Ramos (cell line): ENCODE measurements around the gene POU4F3.

Experiments
- in situ Hi-C: fragments of 300-500 bp; cut with MboI; formaldehyde crosslinking; loops from one replicate; pipeline ENCODE4 v1.14.3; 2022; ENCODE audit warnings: low sequenced_read_pairs; ENCODE audit not compliant: unreplicated experiment

POU4F3 gene

GRCh38 chr5:146339715-146340259, 1.1 kb downstream of the POU4F3 start:
- in situ Hi-C loops: no loop called here

DNA sequence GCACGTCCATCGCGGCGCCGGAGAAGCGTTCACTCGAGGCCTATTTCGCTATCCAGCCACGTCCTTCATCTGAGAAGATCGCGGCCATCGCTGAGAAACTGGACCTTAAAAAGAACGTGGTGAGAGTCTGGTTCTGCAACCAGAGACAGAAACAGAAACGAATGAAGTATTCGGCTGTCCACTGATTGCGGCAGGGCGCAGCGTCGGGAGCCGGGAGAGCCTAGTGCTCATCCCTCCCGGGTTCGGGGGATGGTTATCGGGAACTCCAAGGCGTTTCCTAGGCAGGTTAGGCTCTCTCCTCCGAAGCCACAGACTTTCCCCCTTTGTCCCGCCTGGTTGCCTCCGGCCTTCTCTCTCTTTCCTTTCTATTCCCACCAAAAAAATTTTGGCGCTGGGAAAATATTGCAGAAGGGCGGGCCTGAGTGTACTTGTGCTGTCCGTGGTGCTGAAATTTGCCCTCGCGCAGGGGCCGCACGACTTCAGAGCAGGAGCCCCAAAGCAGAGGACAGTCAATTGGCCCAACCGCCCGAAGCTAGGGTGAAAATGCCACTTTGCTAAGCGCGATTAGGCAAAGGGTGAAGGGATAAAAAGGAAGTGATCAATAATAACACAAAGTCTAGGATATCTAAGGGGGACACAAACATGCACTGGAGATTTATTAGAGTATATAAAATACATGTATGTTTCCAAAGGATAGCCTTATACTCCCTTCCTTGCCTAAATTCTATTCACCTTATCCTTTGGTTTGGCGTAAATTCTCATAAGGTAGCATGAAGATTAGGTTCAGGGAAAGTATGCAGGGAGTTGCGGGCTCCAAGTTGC, 1.8 kb downstream of the POU4F3 start:
- in situ Hi-C loops: no loop called here

GRCh38 chr5:146341854-146342253, 3.2 kb downstream of the POU4F3 start:
- in situ Hi-C loops: no loop called here

DNA sequence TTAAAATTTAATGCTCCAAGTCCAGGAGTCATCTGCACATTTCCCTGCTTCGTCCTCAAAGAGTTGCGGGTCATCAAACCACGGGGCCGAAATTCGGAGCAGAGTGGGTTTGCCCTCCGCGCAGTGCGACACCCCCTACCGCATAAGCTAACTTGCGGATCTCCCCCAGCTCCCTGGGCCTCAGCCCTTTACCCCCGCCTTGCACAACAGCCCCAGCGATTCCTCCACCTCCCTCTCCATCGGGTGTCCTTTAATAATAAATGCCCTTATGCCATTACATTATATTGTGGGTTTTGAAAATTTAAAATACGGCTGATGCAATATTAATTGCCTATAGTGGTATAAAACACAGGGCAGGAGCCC, 3.9 kb downstream of the POU4F3 start:
- in situ Hi-C loops: no loop called here

DNA sequence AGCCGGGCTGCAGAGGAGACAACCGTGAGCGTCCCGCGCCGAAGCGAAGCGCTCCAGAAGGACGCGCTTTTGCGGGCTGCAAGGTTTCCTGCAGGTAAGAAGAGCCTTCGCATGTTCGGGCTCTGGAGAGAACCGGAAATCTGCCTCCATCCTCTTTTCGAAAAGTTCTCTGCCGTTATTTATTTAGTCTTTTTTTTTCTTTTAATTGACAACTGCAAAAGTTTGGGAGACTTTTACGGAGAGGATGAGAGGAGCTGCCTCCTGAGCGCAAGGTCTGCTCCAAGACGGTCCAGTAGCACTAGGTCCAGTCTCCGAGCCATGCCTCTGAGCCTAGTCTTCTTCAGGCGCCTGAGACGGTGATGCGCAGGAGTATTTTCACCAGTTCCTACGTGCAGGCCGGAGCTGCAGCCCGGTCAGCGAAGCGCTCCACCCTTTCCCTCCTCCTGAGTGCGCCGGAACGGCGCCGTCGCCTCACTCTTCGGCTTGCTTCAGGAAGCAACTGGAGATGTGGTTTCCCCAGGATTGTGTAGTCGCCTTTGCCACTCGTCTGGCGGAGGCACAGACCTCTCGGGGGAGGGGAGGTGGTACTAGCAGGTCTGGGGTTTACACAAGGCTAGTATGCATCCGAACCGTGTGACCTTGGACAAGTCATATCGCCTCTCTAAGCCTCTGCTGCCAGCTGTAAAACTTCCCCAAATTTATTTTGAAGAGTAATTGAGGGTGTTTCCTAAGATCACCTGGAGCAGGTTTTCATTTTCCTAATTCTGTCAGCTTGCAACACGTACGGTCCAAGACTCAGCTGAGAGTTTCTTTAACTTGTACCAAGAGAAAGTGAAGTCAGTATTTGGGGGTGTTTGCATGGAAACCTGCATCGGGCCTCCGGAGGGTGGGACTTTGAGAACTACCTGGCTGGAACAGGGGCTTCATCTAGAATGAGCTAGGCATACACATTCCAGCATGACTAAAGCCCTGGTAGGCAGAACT, 4.5 kb downstream of the POU4F3 start:
- in situ Hi-C loops: no loop called here

GRCh38 chr5:146344155-146345118, 5.8 kb downstream of the POU4F3 start:
- in situ Hi-C loops: no loop called here

DNA sequence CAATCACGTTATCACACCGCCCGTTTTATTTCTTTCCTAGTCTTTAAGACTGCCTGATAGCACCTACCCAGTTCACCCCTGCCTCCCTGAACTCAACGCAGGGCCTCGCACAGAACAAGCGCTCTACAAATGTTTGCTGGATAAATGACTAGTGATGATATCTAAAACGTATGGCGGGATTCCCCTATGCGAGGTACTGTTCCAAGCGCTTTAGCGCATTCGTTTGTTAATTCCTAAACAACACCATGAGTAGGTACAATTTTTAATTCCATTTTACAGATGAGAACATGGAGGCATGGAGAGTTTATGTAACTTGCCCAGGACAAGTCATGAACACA, 6.6 kb downstream of the POU4F3 start:
- in situ Hi-C loops: no loop called here

DNA sequence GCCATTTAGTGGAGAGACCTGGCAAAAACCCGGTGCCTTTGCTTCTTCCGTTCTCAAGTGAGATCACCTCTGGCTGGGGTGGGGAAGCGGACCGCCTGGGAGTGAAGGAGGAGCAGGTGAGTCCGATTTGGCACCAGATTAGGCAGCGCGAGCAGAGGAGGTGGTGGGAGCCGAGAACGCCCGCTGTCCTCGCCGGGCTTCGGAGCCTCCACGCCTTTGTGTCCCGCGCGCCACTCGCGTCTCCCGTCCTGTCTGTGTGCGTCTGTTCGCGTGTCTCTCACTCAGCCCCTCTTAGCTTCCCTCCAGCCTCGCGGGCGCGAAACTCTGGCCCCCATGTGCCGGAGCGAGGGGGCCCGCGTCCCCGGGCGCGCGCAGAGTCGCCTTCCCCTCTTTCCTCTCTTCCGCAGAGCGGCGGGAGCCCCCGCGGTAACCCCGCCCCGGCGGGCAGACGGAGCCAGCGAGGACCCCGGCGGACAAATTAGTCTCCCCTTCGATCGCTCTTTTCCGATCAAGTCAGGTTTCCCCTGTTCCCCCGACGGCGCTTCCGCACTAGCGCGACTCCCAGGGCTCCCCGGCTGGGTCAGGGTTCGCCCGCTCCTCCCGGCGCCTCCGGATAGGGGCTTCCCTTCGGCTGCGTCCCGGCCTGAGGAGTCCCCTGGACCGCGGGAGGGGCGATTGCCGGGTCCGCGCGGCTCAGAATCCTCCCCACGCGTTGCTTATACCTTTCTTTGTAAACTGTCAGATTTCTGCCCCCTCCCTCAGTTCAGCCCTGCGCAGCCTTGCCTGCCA, 7.1 kb downstream of the POU4F3 start:
- in situ Hi-C loops: no loop called here

DNA sequence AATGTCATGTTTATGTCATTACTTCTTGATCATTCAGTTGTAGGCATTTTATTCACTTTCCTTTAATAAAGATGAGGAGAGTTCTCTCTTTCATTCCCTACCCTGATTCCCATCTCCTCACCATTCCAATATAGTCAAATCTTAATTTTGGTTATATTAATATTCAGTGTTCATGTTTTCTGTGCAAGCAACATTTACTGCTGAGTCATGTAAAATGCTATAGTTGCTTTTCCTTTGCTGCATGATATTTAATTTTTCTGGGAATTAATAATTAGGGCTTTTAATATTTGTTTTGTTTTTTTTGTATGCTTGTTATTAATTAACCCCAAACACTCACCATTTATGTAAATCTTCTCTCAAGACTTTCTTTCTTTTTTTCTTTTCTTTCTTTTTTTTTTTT, 18.5 kb downstream of the POU4F3 start:
- in situ Hi-C loops: no loop called here

GRCh38 chr5:146359836-146360235, 21.2 kb downstream of the POU4F3 start:
- in situ Hi-C loops: no loop called here

DNA sequence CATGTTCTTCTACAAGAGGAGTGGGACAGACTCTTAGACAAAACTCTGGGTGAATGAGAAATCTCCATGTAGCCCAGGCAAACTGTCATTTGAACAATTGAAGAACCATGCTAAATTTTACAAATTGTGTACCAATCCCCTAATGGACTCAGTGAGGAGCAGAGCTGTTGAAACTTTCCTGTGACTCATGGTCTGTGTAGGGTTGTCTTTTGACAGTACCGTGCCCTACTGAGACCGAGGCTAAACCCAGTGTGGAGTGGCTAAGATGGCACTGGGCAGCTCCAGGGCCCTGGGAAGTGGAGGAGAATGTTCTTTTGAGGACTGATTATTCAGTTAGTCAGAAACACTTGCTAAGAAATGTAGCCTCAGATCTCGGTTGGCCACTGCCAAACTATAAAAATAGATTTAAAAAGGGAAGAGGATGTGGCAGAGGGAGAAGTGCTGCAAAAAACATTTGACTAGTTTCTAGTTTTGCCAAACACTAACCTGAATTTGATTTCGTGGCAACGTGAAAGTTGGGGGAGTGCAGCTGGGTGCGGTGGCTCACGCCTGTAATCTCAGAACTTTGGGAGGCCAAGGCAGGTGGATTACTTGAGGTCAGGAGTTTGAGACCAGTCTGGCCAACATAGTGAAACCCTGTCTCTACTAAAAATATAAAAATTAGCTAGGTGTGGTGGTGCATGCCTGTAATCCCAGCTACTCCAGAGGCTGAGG, 24.7 kb downstream of the POU4F3 start:
- in situ Hi-C loops: no loop called here

- in situ Hi-C loops: no loop called here
Measured at GRCh38 chr5:146365618-146366017, 27.0 kb downstream of the POU4F3 start.

- in situ Hi-C loops: no loop called here
Measured at GRCh38 chr5:146366904-146367303, 28.3 kb downstream of the POU4F3 start.

- in situ Hi-C loops: no loop called here
Measured at GRCh38 chr5:146368137-146368536, 29.5 kb downstream of the POU4F3 start.

- in situ Hi-C loops: no loop called here
Measured at GRCh38 chr5:146369691-146370090, 31.1 kb downstream of the POU4F3 start.

DNA sequence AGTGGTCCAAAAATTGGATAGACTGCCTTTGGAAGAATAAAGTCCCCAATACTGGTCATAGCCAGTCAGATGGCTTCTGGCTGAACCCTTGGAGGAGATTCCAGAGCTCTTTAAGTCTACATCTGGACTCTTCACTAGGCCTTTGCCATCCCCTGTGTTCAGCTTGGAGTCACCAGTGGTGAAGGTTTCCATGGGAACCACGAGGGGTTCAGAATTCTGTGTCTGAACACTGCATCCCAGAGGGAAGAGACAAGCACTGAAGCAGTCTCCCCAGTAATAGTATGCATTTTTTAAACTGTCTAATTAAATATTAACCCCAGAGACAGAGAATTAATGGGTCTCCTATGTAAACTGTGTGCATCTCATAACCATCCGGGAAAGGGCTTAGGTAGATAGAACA, 38.2 kb downstream of the POU4F3 start:
- in situ Hi-C loops: no loop called here

DNA sequence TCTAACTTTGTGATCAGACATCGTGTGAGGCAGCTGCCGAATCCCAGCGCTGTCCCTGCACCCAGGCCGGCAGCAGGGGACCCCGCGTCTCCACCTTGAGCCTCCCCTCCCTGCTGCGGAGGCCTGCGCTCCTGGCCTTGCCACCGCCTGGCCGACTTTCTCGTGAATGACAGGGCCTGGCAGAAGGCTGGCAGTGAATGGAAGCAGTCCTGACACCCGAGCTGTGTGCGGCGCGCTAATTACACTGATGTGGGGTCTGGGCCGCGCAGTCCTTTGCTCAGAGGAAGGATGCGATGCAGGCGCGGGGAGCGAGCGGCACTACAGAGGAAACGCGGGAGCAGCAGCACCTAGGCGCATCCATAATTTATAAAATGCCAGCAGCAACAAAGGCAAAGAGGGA, 40.3 kb downstream of the POU4F3 start:
- in situ Hi-C loops: no loop called here

- in situ Hi-C loops: no loop called here
Measured at GRCh38 chr5:146380714-146381113, 42.1 kb downstream of the POU4F3 start.

DNA sequence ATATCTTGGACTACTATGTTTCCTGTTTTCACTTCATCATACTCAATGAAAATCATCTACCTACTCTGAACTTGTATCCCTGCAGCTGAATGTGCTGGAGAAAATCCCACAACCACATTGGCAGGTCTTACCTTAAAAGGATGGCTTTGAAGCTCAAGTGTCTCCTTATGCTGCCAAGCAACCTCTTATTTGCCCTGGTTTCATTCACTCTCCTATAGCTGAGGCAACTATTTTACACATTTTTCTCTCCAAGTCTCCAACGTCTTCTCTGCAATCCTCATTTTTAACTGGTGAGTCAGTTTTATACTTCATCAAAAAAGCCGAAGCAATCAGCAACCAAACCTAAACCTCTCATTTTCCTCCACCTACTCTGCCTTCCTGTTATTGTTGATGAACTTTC, 49.7 kb downstream of the POU4F3 start:
- in situ Hi-C loops: no loop called here
